CD4-positive, CD25-positive, alpha-beta regulatory T cell (primary cell): ENCODE results near the gene RASA4B. TPM values are rescaled to one million over a fixed set of nuclear protein-coding genes. Genes with fewer than 3 reads are reported as not detected.
A peak's percentile ranks its signal among the peaks of the same experiment; 100 is the strongest.

ENCODE experiments used
- ATAC-seq, 2 donors: fragments of 150-1000 bp; cut with Tn5 transposase; one replicate each; pipeline ENCODE4 v1.10.0; 2021; ENCODE audit warnings: low read depth in 2 of 2, moderate number of reproducible peaks in 2 of 2, moderate library complexity in 1 of 2
- DNase-seq, 3 donors: peaks; one replicate each; pipeline versions ENCODE4 v3.0.0 to v3.0.0-alpha.2; 2012 to 2022; ENCODE audit warnings: mixed read lengths in 1 of 3
- H3K27ac ChIP-seq: one replicate; pipeline ENCODE4 v1.7.0; 2013; ENCODE audit warnings: mild to moderate bottlenecking, low read length; ENCODE audit not compliant: insufficient read depth, poor library complexity, severe bottlenecking
- H3K27me3 ChIP-seq: one replicate; pipeline ENCODE4 v1.7.0; 2013; ENCODE audit warnings: low read length; ENCODE audit not compliant: control insufficient read depth, insufficient read depth
- H3K36me3 ChIP-seq: one replicate; pipeline ENCODE4 v1.7.0; 2013; ENCODE audit warnings: mild to moderate bottlenecking, low read length, moderate library complexity; ENCODE audit not compliant: control insufficient read depth, insufficient read depth
- H3K4me1 ChIP-seq: 2 replicates; pipeline ENCODE4 v1.7.0; 2013; ENCODE audit warnings: mild to moderate bottlenecking, low read length; ENCODE audit not compliant: insufficient read depth, control insufficient read depth, poor library complexity, severe bottlenecking
- H3K4me3 ChIP-seq: one replicate; pipeline ENCODE4 v1.7.0; 2013; ENCODE audit warnings: low read depth, mild to moderate bottlenecking, low read length, moderate library complexity
- H3K9me3 ChIP-seq, 2 experiments: 1 replicate in 1 of 2; 2 replicates in 1 of 2; pipeline ENCODE4 v1.7.0; 2013; ENCODE audit warnings: low read length in 2 of 2, mild to moderate bottlenecking in 1 of 2, moderate library complexity in 1 of 2; ENCODE audit not compliant: control insufficient read depth in 2 of 2
- H3K27ac Mint-ChIP-seq, 3 donors: one replicate each; pipeline ENCODE4 v1.8.0; 2020 to 2022; ENCODE audit warnings: mild to moderate bottlenecking in 3 of 3, mixed read lengths in 3 of 3, moderate library complexity in 2 of 3
- H3K27me3 Mint-ChIP-seq: one replicate; pipeline ENCODE4 v1.8.0; 2022; ENCODE audit warnings: mild to moderate bottlenecking, mixed read lengths
- H3K36me3 Mint-ChIP-seq: one replicate; pipeline ENCODE4 v1.8.0; 2020; ENCODE audit warnings: mixed read lengths
- H3K4me1 Mint-ChIP-seq, 4 donors: one replicate each; pipeline ENCODE4 v1.8.0; 2020 to 2022; ENCODE audit warnings: mixed read lengths in 4 of 4, mild to moderate bottlenecking in 1 of 4
- H3K4me3 Mint-ChIP-seq, 4 donors: one replicate each; pipeline ENCODE4 v1.8.0; 2020 to 2022; ENCODE audit warnings: mild to moderate bottlenecking in 4 of 4, mixed read lengths in 4 of 4, moderate library complexity in 3 of 4
- H3K9me3 Mint-ChIP-seq, 7 donors: one replicate each; pipeline ENCODE4 v1.8.0; 2020 to 2022; ENCODE audit warnings: mixed read lengths in 7 of 7, mild to moderate bottlenecking in 3 of 7, moderate library complexity in 2 of 7
- polyA plus RNA-seq, 4 donors: library from polyadenylated mRNA; unstranded; fragments of 300-500 nt; fragmentation: Illumina TruSeq; gene quantifications; one replicate each; pipeline ENCODE4 v1.2.3, GENCODE V29; 2021
- total RNA-seq: library from RNA; stranded (reverse); gene quantifications from one replicate; pipeline ENCODE4 v1.2.3, GENCODE V29; 2022

RASA4B gene
- total and polyA plus RNA-seq, 5 donors from 2014 or later: 8.0 to 32.4 (median 9.7) TPM

DNA sequence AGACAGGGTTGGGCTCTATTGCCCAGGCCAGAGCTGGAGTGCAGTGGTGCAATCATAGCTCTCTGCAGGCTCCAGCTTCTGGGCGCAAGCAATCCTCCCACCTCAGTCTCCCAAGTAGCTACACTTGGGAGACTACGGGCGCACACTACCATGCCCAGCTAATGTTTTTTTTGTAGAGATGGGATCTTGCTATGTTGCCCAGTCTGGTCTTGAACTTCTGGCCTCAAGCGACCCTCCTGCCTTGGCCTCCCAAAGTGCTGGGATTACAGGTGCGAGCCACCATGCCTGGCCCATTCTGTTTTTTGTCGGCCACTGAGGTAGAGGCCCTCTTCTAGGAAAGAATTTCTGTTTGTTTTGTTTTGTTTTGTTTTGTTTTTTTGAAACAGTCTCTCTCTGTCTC, 65.1 kb downstream of the RASA4B start:
- no peak overlapping the region for H3K27ac ChIP-seq
- H3K9me3 ChIP-seq: no peaks in the 10 kb centered on the region
- H3K27me3 Mint-ChIP-seq: no peaks in the 10 kb centered on the region
- ATAC-seq: no peak
- no peaks in the 10 kb centered on the region for H3K27me3 ChIP-seq
- H3K4me3 Mint-ChIP-seq: no peak overlapping the region
- H3K36me3 ChIP-seq: peaks cover 12% of the 10 kb centered on the region
- DNase-seq: no peak
- peaks cover 0 to 2% (median 0%) of the 10 kb centered on the region in 4 donors for H3K4me1 Mint-ChIP-seq
- H3K27ac Mint-ChIP-seq: no peak overlapping the region
- no peaks in the 10 kb centered on the region for H3K9me3 Mint-ChIP-seq
- H3K4me3 ChIP-seq: no peak overlapping the region
- H3K36me3 Mint-ChIP-seq: no peaks in the 10 kb centered on the region
- H3K4me1 ChIP-seq: no peaks in the 10 kb centered on the region

DNA sequence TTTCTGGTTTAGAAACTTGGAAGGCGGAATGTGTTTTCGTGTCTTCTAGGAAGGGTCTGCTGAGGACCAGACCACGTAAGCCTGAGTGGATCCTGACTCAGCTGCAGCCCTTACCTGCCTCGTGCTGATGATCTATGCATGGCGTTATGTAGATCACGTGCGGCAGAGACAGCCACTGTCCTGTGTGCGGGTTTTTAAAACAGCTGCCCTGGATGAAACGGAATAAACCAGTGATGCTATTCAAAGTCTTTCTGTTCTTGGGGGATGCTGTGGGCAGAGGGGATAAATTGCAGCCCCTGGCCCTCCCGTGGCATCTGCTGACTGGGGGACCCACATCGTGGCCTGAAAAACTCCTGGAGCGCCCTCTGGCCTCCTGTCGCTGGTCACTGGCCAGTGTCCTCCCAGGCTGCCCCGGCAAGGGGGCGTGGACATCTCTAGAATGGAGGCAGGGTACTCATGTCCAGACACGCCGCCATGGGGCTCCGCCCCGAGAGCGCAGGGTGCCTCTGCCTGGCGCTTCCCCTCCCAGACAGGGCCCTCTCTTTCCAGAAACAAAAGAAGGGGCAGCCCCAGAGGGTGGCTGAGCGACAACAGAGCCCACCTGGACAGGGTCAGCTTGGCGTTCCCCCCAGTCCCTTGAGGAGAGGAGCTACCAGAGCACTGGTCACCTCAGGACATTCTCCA, 66.1 kb downstream of the RASA4B start:
- Mint-ChIP-seq H3K4me1 (peaks cover 0 to 2% (median 0%) of the 10 kb centered on the region in 4 donors), H3K27ac (no peak overlapping the region), H3K27me3 (no peaks in the 10 kb centered on the region), H3K9me3 (no peaks in the 10 kb centered on the region), H3K4me3 (no peak overlapping the region), H3K36me3 (no peaks in the 10 kb centered on the region)
- Histone ChIP-seq H3K4me3 (no peak overlapping the region), H3K27ac (no peak overlapping the region), H3K4me1 (no peaks in the 10 kb centered on the region), H3K27me3 (no peaks in the 10 kb centered on the region), H3K36me3 (peaks cover 10% of the 10 kb centered on the region), H3K9me3 (no peaks in the 10 kb centered on the region)
- ATAC-seq (no peak), DNase-seq (no peak)

DNA sequence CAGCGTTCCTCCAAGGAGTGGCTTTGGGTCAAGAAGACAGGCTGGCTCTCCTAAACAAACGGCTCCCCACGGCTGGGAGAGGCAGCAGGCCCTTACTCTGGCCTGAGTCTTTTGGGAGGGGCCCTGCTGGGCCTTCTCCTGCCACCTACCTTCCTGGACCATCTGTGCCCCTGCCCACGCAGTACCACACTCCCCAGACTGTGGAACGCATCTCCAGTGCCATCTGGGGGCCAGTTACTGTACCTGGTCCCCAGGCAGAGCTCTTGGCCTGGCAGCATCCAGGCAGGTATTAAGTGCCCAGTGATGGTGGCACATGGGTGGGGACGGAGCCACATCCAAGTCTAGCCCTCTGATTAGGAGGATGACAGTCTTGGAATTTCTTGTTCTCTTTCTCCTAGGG, 67.3 kb downstream of the RASA4B start:
- ATAC-seq: peak; percentile 74 to 82
- Mint-ChIP-seq H3K4me1 (peaks cover 0 to 2% (median 0%) of the 10 kb centered on the region in 4 donors), H3K4me3 (no peak overlapping the region), H3K9me3 (no peaks in the 10 kb centered on the region), H3K27me3 (no peaks in the 10 kb centered on the region), H3K36me3 (no peaks in the 10 kb centered on the region), H3K27ac (peak overlapping the region in 1 of 3 donors; percentile 60)
- Histone ChIP-seq H3K4me3 (no peak overlapping the region), H3K36me3 (peaks cover 7% of the 10 kb centered on the region), H3K9me3 (no peaks in the 10 kb centered on the region), H3K27me3 (no peaks in the 10 kb centered on the region), H3K4me1 (no peaks in the 10 kb centered on the region), H3K27ac (no peak overlapping the region)
- DNase-seq: peak; percentile 24 to 53 (median 48)

DNA sequence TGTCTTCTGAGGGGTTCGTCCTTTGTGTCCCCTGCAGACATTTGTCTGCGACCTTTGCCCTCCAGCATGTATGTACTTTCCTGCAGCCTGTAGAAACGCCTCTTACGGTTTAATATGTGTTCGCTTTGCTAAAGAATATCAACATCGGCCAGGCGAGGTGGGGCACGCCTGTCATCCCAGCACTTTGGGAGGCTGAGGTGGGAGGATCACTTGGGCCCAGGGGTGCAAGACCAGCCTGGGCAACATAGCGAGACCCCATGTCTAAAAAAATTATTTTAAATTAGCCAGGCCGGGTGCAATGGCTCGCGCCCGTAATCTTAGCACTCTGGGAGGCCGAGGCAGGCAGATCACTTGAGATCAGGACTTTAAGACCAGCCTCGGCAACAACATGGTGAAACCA, 68.4 kb downstream of the RASA4B start:
- H3K9me3 ChIP-seq: no peaks in the 10 kb centered on the region
- H3K9me3 Mint-ChIP-seq: no peaks in the 10 kb centered on the region
- DNase-seq (no peak), ATAC-seq (no peak)
- peaks cover 3% of the 10 kb centered on the region for H3K36me3 Mint-ChIP-seq
- no peak overlapping the region for H3K4me3 ChIP-seq
- no peaks in the 10 kb centered on the region for H3K4me1 ChIP-seq
- no peak overlapping the region for H3K4me3 Mint-ChIP-seq
- no peaks in the 10 kb centered on the region for H3K27me3 ChIP-seq
- no peak overlapping the region for H3K27ac Mint-ChIP-seq
- H3K36me3 ChIP-seq: peaks cover 7% of the 10 kb centered on the region
- no peaks in the 10 kb centered on the region for H3K27me3 Mint-ChIP-seq
- H3K4me1 Mint-ChIP-seq: peaks cover 0 to 2% (median 1%) of the 10 kb centered on the region in 4 donors
- H3K27ac ChIP-seq: no peak overlapping the region

DNA sequence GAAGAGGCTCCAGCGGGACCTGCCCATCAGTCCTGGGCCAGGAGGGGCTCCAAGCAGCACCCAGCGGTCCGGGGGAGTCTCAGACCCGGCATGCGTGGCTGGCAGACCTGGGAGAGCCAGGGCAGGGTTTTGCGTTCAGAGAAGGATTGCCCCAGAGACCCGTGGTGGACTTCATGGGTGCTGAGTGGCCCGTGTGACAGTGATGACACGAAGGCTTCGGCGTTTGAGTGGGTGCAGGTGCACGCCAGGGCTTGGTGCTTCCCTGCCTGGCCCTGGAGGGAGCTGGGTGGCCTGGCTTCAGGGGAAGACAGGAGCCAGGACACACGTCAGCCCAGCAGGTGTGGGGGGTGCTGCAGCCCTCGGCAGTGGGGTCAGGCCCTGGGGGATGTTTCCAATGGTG, 70.3 kb downstream of the RASA4B start:
- Mint-ChIP-seq H3K27ac (no peak overlapping the region), H3K27me3 (no peaks in the 10 kb centered on the region), H3K4me1 (peaks cover 0 to 4% (median 1%) of the 10 kb centered on the region in 4 donors), H3K9me3 (no peaks in the 10 kb centered on the region), H3K36me3 (peaks cover 3% of the 10 kb centered on the region), H3K4me3 (no peak overlapping the region)
- DNase-seq: no peak
- no peaks in the 10 kb centered on the region for H3K9me3 ChIP-seq
- ATAC-seq: no peak
- H3K4me1 ChIP-seq: no peaks in the 10 kb centered on the region
- H3K27ac ChIP-seq: no peak overlapping the region
- H3K27me3 ChIP-seq: no peaks in the 10 kb centered on the region
- no peak overlapping the region for H3K4me3 ChIP-seq
- H3K36me3 ChIP-seq: peaks cover 7% of the 10 kb centered on the region

DNA sequence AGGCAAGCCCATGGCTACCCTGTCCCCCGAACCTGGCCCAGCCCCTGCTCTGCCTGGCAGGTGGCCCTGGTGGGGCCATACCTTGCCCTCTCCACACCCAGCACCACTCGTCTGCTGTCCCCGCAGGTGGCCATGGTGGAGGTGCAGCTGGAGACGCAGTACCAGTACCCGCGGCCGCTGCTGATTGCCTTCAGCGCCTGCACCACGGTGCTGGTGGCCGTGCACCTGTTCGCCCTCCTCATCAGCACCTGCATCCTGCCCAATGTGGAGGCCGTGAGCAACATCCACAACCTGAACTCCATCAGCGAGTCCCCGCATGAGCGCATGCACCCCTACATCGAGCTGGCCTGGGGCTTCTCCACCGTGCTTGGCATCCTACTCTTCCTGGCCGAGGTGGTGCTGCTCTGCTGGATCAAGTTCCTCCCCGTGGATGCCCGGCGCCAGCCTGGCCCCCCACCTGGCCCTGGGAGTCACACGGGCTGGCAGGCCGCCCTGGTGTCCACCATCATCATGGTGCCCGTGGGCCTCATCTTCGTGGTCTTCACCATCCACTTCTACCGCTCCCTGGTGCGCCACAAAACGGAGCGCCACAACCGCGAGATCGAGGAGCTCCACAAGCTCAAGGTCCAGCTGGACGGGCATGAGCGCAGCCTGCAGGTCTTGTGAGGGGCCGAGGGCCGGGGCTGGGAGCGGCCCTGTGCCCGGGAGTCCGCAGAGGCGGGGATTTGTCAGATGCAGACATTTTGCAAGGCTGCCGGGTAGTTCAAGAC, 71.0 kb downstream of the RASA4B start:
- no peak overlapping the region for H3K27ac Mint-ChIP-seq

DNA sequence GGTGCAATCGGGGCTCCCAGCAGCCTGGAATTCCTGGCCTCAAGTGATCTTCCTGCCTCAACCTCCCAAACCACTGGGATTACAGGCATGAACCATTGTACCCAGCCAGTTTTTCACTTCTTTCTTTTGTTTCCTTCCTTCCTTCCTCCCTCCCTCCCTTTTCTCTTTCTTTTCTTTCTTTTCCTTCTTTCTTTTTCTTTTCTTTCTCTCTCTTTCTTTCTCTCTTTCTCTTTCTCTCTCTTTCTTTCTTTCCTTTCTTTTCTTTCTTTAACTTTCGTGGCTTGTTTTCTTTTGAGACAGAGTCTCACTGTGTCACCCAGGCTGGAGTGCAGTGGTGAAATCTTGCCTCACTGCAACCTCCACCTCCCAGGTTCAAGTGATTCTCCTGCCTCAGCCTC, 71.9 kb downstream of the RASA4B start:
- Histone ChIP-seq H3K27ac (no peak overlapping the region), H3K9me3 (no peaks in the 10 kb centered on the region), H3K4me1 (no peaks in the 10 kb centered on the region), H3K36me3 (peaks cover 13% of the 10 kb centered on the region), H3K4me3 (no peak overlapping the region), H3K27me3 (no peaks in the 10 kb centered on the region)
- Mint-ChIP-seq H3K9me3 (no peaks in the 10 kb centered on the region), H3K4me1 (peaks cover 0 to 6% (median 1%) of the 10 kb centered on the region in 4 donors), H3K36me3 (peaks cover 9% of the 10 kb centered on the region), H3K27ac (peak overlapping the region in 2 of 3 donors; percentile 69 to 85), H3K27me3 (no peaks in the 10 kb centered on the region), H3K4me3 (no peak overlapping the region)
- ATAC-seq (no peak), DNase-seq (no peak)

More for the DNA sequence above, 71.0 kb downstream of the RASA4B start:
- ATAC-seq (no peak), DNase-seq (no peak)
- H3K4me1 ChIP-seq: no peaks in the 10 kb centered on the region
- H3K4me3 Mint-ChIP-seq: no peak overlapping the region
- H3K27me3 ChIP-seq: no peaks in the 10 kb centered on the region
- no peak overlapping the region for H3K27ac ChIP-seq
- H3K9me3 ChIP-seq: no peaks in the 10 kb centered on the region
- H3K27me3 Mint-ChIP-seq: no peaks in the 10 kb centered on the region
- H3K4me1 Mint-ChIP-seq: peaks cover 0 to 5% (median 1%) of the 10 kb centered on the region in 4 donors
- no peak overlapping the region for H3K4me3 ChIP-seq
- peaks cover 8% of the 10 kb centered on the region for H3K36me3 Mint-ChIP-seq
- peaks cover 10% of the 10 kb centered on the region for H3K36me3 ChIP-seq
- H3K9me3 Mint-ChIP-seq: no peaks in the 10 kb centered on the region
